HTERT RPE-1 (cell line): Measurements from ENCODE around the gene SRSF4.

Source experiments
- in situ Hi-C: fragments of 300-500 bp; cut with MboI; formaldehyde crosslinking; loops from 4 replicates; pipeline ENCODE4 v1.14.3; 2020; ENCODE audit warnings: low sequenced_read_pairs

SRSF4 gene

DNA sequence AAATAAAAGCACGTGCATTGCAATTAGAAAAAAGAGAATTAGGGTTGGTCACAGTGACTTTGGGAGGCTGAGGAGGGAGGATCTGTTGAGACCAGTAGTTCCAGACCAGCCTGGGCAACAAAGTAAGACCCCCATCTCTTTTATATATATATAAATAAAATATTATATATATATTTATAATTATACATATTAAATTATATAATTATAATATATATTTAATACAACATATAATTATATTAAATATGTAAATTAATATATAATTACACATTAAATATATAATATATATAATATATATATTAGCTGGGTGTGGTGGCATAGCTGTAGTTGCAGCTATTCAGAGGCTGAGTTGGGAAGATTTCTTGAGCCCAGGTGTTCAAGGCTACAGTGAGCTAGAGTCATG lies 81.2 kb downstream of the SRSF4 start:
- in situ Hi-C loops, result no loop called here

DNA sequence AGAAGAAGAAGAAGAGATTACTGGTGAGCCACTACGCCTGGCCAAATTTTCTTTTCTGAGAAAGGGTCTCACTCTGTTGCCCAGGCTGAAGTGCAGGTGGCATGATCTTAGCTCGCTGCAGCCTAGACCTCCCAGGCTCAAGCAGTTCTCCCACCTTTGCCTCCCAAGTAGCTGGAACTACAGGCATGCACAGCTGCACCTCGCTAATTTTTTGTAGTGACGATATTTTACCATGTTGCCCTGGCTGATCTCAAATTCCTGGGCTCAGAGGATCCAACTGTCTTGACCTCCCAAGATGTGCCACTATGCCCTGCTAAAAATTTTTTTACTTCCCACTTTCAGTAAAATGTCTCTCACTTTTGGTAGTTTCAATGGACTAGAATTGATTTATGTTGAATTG lies 82.4 kb downstream of the SRSF4 start:
- in situ Hi-C loops, result no loop called here
